Superior temporal gyrus (tissue), 1 donor: ENCODE data around the gene SLC5A2.
"Not testable (repeated sequence)": the region's sequence is repeated elsewhere in the genome, so short reads cannot be mapped to it uniquely, and the experiment has no call there.

Experiments used
- DNase-seq: peaks from one replicate; pipeline ENCODE4 v3.0.0-alpha.2; 2016; ENCODE audit errors: extremely low spot score

The SLC5A2 gene

GRCh38 chr16:31529108-31529936, 46.4 kb downstream of the SLC5A2 start:
- no peak for DNase-seq

DNA sequence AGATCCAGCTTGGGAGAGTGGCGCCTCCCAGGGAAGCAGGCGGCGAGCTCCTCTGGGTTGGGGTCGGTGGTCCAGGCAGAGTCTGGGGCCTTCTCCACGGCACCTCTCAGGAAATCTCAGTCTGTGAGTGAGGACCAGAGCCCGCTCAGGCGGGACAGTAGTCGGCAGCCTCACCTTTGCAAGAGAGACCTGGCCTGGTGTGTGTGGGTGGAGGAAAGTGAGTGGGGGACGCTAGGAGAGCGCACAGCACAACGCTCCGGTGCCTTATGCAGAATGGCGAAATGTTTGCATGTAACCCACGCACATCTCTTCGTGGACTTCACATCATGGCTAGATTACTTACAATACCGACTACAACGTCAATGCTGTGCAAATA, 47.0 kb downstream of the SLC5A2 start:
- DNase-seq, result no peak

DNA sequence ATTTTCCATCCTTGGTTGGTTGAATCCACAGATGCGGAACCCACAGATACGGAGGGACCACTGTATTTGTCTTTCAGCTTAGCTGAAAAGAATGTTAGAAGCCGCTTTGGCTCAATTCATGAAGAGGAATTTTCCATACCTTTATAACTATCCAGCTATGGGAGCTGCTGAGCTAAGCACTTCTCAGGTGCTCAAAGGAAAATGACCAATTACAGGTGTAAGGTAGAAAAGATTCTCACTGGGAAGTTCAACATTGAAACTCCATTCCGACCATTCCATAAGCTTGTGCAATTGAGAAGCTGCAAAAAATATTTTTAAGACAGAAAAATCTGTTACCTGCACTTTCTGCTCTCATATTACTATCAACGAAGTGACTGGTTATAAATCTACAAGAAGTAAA, 47.5 kb downstream of the SLC5A2 start:
- DNase-seq, result no peak

- DNase-seq, result no peak
Observed at GRCh38 chr16:31531096-31531495, 48.2 kb downstream of the SLC5A2 start.

- DNase-seq, result no peak
Observed at GRCh38 chr16:31532120-31532519, 49.2 kb downstream of the SLC5A2 start.

GRCh38 chr16:31532896-31533295, 50.0 kb downstream of the SLC5A2 start:
- DNase-seq, result no peak

GRCh38 chr16:31535737-31536136, 52.8 kb downstream of the SLC5A2 start:
- no peak for DNase-seq

- no peak for DNase-seq
Observed at GRCh38 chr16:31536804-31537361, 54.0 kb downstream of the SLC5A2 start.

DNA sequence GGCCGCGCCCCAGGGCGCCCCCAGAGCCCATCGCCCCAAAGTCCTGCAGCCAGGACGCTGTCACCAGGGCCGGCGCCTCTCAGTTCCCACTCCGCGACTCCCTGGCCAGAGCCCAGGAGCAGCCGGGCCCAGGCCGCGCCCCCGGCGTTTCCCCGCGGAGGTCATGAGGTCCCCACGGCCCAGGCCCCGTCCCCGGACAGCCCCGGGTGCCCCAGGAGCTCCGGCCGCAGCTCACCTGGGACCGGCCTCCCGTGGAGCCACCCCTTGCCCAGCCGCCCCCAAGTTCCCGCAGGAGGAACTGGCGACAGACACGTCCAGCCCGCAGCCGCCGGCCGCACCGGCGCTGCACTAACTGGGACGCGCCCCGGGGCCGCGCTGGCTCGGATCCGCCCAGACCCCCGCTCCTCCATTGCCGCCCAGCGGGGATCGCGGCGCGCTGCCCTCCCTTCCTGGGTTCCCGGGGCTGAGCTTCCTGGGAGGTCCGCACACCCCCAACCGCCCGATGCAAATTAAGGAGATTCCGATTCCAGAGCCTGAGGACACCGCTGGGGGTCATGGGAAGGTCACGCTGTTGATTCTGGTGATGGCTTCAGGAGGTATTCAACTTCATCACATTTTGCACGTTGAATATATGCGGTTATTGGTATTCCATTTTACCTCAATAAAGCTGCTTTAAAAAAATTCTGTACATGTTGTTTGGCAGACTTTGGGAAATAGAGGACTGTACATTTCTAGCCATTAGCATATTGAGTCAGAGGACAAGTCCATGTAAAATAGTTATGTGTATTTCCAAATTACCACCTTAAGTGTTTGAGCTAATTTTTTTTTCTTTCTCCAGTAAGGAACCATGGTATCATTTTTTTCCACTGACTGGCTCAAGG, 54.7 kb downstream of the SLC5A2 start:
- no peak for DNase-seq

DNA sequence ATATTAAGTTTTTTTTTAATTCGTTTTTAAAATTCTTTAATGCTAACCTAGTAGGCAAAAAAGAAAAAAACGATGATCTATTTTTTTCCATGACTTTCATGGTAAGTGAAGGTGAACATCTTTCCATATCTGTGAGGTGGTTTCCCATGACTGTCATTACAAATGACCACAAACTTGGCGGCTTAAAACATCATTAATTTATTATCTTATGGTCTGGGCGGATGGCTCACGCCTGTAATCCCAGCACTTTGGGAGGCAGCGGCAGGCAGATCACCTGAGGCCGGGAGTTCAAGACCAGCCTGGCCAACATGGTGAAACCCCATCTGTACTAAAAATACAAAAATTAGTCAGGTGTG, 55.3 kb downstream of the SLC5A2 start:
- DNase-seq, result not testable (repeated sequence)

GRCh38 chr16:31539762-31540161, 56.8 kb downstream of the SLC5A2 start:
- not testable (repeated sequence) for DNase-seq
